GM12875 (cell line): ENCODE measurements around the gene NRP1.
A peak's percentile ranks its signal among the peaks of the same experiment; 100 is the strongest.

Experiments used
- H3K4me3 ChIP-seq: one replicate; pipeline ENCODE4 v1.5.1; 2011; ENCODE audit warnings: low read depth, low read length, control low read depth
- CTCF ChIP-seq: IDR thresholded peaks from 2 replicates; pipeline ENCODE4 v1.5.1; 2011; ENCODE audit warnings: low read depth, mild to moderate bottlenecking, control low read depth, inconsistent platforms, low read length, moderate library complexity, borderline replicate concordance; ENCODE audit not compliant: insufficient read depth

NRP1 gene

GRCh38 chr10:33164060-33164709 is 170.3 kb downstream of the NRP1 start:
- TF ChIP-seq CTCF: no peak

GRCh38 chr10:33162248-33162575 is 172.3 kb downstream of the NRP1 start:
- H3K4me3 ChIP-seq: no peak overlapping the region
- no peak for TF ChIP-seq CTCF

More at GRCh38 chr10:33164060-33164709, 170.3 kb downstream of the NRP1 start:
- no peak overlapping the region for H3K4me3 ChIP-seq

- H3K4me3 ChIP-seq: no peak overlapping the region
- no peak for TF ChIP-seq CTCF
These were observed 172.8 kb downstream of the NRP1 start for GRCh38 chr10:33161550-33162247.

- TF ChIP-seq CTCF: no peak
These were observed 174.3 kb downstream of the NRP1 start for GRCh38 chr10:33160151-33160550.

GRCh38 chr10:33157103-33157502 is 177.4 kb downstream of the NRP1 start:
- no peak overlapping the region for H3K4me3 ChIP-seq
- TF ChIP-seq CTCF: no peak

More at GRCh38 chr10:33160151-33160550, 174.3 kb downstream of the NRP1 start:
- H3K4me3 ChIP-seq: no peak overlapping the region

GRCh38 chr10:33155720-33156638 is 178.5 kb downstream of the NRP1 start:
- peak; percentile 60 for TF ChIP-seq CTCF

More at GRCh38 chr10:33155720-33156638, 178.5 kb downstream of the NRP1 start:
- H3K4me3 ChIP-seq: no peak overlapping the region
